Lower lobe of right lung (tissue), 2 donors: ENCODE data around the gene EBI3. TPM values are rescaled to one million over a fixed set of nuclear protein-coding genes. Genes with fewer than 3 reads are reported as not detected.

Experiments used
- ATAC-seq, 2 donors: fragments of 200-7000 bp; cut with Tn5 transposase; one replicate each; pipeline ENCODE4 v1.9.1; 2020 to 2022; ENCODE audit warnings: mild to moderate bottlenecking in 2 of 2, moderate library complexity in 2 of 2
- DNase-seq: peaks from one replicate; pipeline ENCODE4 v3.0.0-alpha.2; 2020
- H3K27ac ChIP-seq: fragments of 200-600 bp; one replicate; pipeline ENCODE4 v1.8.0; 2022
- H3K27me3 ChIP-seq: fragments of 200-600 bp; one replicate; pipeline ENCODE4 v1.8.0; 2022; ENCODE audit warnings: low read depth
- H3K36me3 ChIP-seq: fragments of 200-600 bp; one replicate; pipeline ENCODE4 v1.8.0; 2022; ENCODE audit warnings: mild to moderate bottlenecking
- H3K4me1 ChIP-seq: fragments of 200-600 bp; one replicate; pipeline ENCODE4 v1.8.0; 2022
- H3K4me3 ChIP-seq: fragments of 200-600 bp; one replicate; pipeline ENCODE4 v1.8.0; 2022; ENCODE audit warnings: mild to moderate bottlenecking
- H3K9me3 ChIP-seq: fragments of 200-600 bp; one replicate; pipeline ENCODE4 v1.8.0; 2022
- CTCF ChIP-seq: fragments of 200-600 bp; IDR thresholded peaks from one replicate; pipeline ENCODE4 v1.8.0; 2022; ENCODE audit warnings: antibody characterized with exemption, mild to moderate bottlenecking
- intact Hi-C: fragments of 100-400 bp; cut with DNase I; formaldehyde crosslinking; loops from one replicate; pipeline ENCODE4 v1.11.0; 2022
- total RNA-seq: library from RNA; stranded (reverse); fragmentation: NEBNext Ultra II Directional; extraction: Animal tissue kit (Norgen Biotek cat#: 25700); gene quantifications from one replicate; pipeline ENCODE4 v1.2.1, GENCODE V29; 2021
- donor health status: DM: no; HTN: yes; CAD: no; lungs with severe emphysema.

EBI3 gene
- total RNA-seq, 1 donor from 2014 or later, result 1.7 TPM

GRCh38 chr19:4256563-4256962 is 27.2 kb downstream of the EBI3 start:
- H3K27ac ChIP-seq, result no peak overlapping the region
- no peak for DNase-seq
- H3K4me1 ChIP-seq, result no peaks in the 10 kb centered on the region
- intact Hi-C loops, result no loop called here
- H3K36me3 ChIP-seq, result peaks cover 100% of the 10 kb centered on the region
- H3K27me3 ChIP-seq, result no peaks in the 10 kb centered on the region
- ATAC-seq, result no peak
- TF ChIP-seq CTCF, result no peak
- peaks cover 6% of the 10 kb centered on the region for H3K9me3 ChIP-seq
- no peak overlapping the region for H3K4me3 ChIP-seq

GRCh38 chr19:4257025-4257424 is 27.7 kb downstream of the EBI3 start:
- no peak for TF ChIP-seq CTCF
- peaks cover 100% of the 10 kb centered on the region for H3K36me3 ChIP-seq

DNA sequence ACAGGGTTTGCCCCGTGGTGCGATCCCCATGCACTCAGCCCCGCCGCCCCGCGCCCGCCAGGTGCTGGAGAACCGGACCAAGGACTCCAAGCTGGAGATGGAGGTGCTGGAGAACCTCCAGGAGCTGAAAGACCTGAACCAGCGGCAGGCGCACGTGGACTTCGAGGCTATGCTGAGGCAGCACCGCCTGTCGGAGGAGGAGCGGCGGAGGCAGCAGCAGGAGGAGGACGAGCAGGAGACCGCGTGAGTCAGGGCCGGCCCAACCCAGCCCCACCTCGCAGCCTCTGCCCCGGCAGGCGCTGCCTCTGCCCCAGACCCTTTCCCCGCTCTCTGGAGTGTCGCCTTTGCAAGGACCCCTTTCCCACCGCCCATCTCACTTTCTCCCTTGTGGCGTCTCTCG is 28.9 kb downstream of the EBI3 start:
- Histone ChIP-seq H3K27me3 (no peaks in the 10 kb centered on the region), H3K27ac (no peak overlapping the region), H3K4me3 (no peak overlapping the region), H3K4me1 (no peaks in the 10 kb centered on the region), H3K36me3 (peaks cover 100% of the 10 kb centered on the region), H3K9me3 (peaks cover 6% of the 10 kb centered on the region)
- intact Hi-C loops, result no loop called here
- no peak for TF ChIP-seq CTCF
- no peak for DNase-seq
- peak; percentile 18 to 27 for ATAC-seq

More at GRCh38 chr19:4257025-4257424, 27.7 kb downstream of the EBI3 start:
- peaks cover 6% of the 10 kb centered on the region for H3K9me3 ChIP-seq
- no peak for ATAC-seq
- no peak overlapping the region for H3K27ac ChIP-seq
- no peak overlapping the region for H3K4me3 ChIP-seq
- no peak for DNase-seq
- no peaks in the 10 kb centered on the region for H3K27me3 ChIP-seq
- intact Hi-C loops, result no loop called here
- H3K4me1 ChIP-seq, result no peaks in the 10 kb centered on the region

DNA sequence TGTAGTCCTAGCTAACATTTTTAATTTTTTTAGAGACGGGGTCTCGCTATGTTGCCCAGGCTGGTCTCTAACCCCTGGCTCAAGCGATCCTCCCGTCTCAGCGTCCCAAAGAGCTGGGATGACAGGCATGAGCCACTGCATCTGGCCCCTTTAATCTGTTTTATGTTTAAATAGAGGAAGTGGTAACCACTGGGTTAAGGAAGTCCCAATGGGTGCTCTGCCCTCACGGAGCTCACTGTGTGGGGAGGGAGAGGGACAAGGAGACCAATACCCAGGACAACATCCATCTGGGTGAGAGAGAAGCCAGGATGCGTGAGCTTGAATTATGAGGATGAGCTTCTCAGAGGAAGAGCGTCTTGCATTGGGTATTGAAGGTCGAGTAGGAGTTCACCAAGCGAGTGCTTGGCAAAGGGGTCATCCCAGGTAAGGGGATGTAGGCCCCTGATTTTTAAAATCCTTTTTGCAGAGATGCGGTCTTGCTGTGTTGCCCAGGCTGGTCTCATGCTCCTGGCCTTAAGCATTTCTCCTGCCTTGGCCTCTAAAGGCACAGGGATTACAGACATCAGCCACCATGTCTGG is 31.4 kb downstream of the EBI3 start:
- TF ChIP-seq CTCF, result no peak
- no peak overlapping the region for H3K4me3 ChIP-seq
- no peak for DNase-seq
- H3K36me3 ChIP-seq, result peaks cover 97% of the 10 kb centered on the region
- H3K27me3 ChIP-seq, result no peaks in the 10 kb centered on the region
- no peak overlapping the region for H3K27ac ChIP-seq
- no peaks in the 10 kb centered on the region for H3K4me1 ChIP-seq
- H3K9me3 ChIP-seq, result peaks cover 6% of the 10 kb centered on the region
- intact Hi-C loops, result no loop called here
- ATAC-seq, result peak in 1 of 2 donors; percentile 41

- intact Hi-C loops, result no loop called here
- DNase-seq (no peak), ATAC-seq (no peak)
- no peak overlapping the region for H3K27ac ChIP-seq
- no peaks in the 10 kb centered on the region for H3K4me1 ChIP-seq
- no peak overlapping the region for H3K4me3 ChIP-seq
- H3K27me3 ChIP-seq, result no peaks in the 10 kb centered on the region
- H3K36me3 ChIP-seq, result peaks cover 97% of the 10 kb centered on the region
- H3K9me3 ChIP-seq, result no peaks in the 10 kb centered on the region
- TF ChIP-seq CTCF, result no peak
Measured at GRCh38 chr19:4264812-4265211, 35.5 kb downstream of the EBI3 start.
